NCI-H1092 treated with DMSO at 0.1 percent for 48 hours (cell line): ENCODE measurements around the gene RPL26.
"Not testable (repeated sequence)": the region's sequence is repeated elsewhere in the genome, so short reads cannot be mapped to it uniquely, and the experiment has no call there.

Source experiments
- DNase-seq: peaks from one replicate; lab custom pipeline; 2025; lab: John Stamatoyannopoulos, UW

The RPL26 gene

GRCh38 chr17:8365143-8365542, 17.9 kb downstream of the RPL26 start:
- DNase-seq = no peak

GRCh38 chr17:8362651-8363332, 20.2 kb downstream of the RPL26 start:
- no peak for DNase-seq

- DNase-seq = no peak
These were observed 22.2 kb downstream of the RPL26 start for GRCh38 chr17:8360751-8361150.

- DNase-seq = no peak
These were observed 22.7 kb downstream of the RPL26 start for GRCh38 chr17:8360260-8360659.

- DNase-seq = no peak
These were observed 23.2 kb downstream of the RPL26 start for GRCh38 chr17:8359769-8360168.

GRCh38 chr17:8357910-8358309, 25.1 kb downstream of the RPL26 start:
- DNase-seq = no peak

GRCh38 chr17:8354236-8354635, 28.8 kb downstream of the RPL26 start:
- DNase-seq = no peak

GRCh38 chr17:8353736-8354135, 29.3 kb downstream of the RPL26 start:
- no peak for DNase-seq

- DNase-seq = no peak
These were observed 32.7 kb downstream of the RPL26 start for GRCh38 chr17:8350339-8350738.

GRCh38 chr17:8347001-8347400, 36.0 kb downstream of the RPL26 start:
- not testable (repeated sequence) for DNase-seq

GRCh38 chr17:8345951-8346665, 36.9 kb downstream of the RPL26 start:
- DNase-seq = no peak

- no peak for DNase-seq
These were observed 37.8 kb downstream of the RPL26 start for GRCh38 chr17:8345052-8345690.

- no peak for DNase-seq
These were observed 41.5 kb downstream of the RPL26 start for GRCh38 chr17:8341456-8341855.

GRCh38 chr17:8339540-8339939, 43.5 kb downstream of the RPL26 start, which contains the start of gene ODF4:
Gene ODF4 (plus strand): TSS chr17:8339840. CDS start chr17:8340052, 212 bp downstream.
- DNase-seq = no peak

GRCh38 chr17:8338753-8339140, 44.2 kb downstream of the RPL26 start:
- no peak for DNase-seq

- no peak for DNase-seq
These were observed 44.9 kb downstream of the RPL26 start for GRCh38 chr17:8337802-8338752.

- DNase-seq = no peak
These were observed 49.7 kb downstream of the RPL26 start for GRCh38 chr17:8333281-8333680.

- DNase-seq = no peak
These were observed 50.3 kb downstream of the RPL26 start for GRCh38 chr17:8332688-8333087.

GRCh38 chr17:8332128-8332527, 50.9 kb downstream of the RPL26 start:
- no peak for DNase-seq
